T-helper 1 cell treated with Interleukin-12 subunit alpha and Interleukin-12 subunit beta and Interleukin-4 antibody, amounts not matched to agents 30 μg/mL and 1 μg/mL, for 36 hours (primary cell): ENCODE measurements around the gene RAG1.

Experiments used
- H3K27ac Mint-ChIP-seq: one replicate; pipeline ENCODE4 v1.8.0; 2021; ENCODE audit warnings: mild to moderate bottlenecking, mixed read lengths
- H3K27me3 Mint-ChIP-seq: one replicate; pipeline ENCODE4 v1.8.0; 2021; ENCODE audit warnings: low read depth, mixed read lengths
- H3K36me3 Mint-ChIP-seq: one replicate; pipeline ENCODE4 v1.8.0; 2021; ENCODE audit warnings: low read depth, mixed read lengths
- H3K4me1 Mint-ChIP-seq: one replicate; pipeline ENCODE4 v1.8.0; 2021; ENCODE audit warnings: low read depth, mixed read lengths
- H3K4me3 Mint-ChIP-seq: one replicate; pipeline ENCODE4 v1.8.0; 2021; ENCODE audit warnings: mild to moderate bottlenecking, moderate library complexity, mixed read lengths
- H3K9me3 Mint-ChIP-seq: one replicate; pipeline ENCODE4 v1.8.0; 2021; ENCODE audit warnings: mixed read lengths

The RAG1 gene

DNA sequence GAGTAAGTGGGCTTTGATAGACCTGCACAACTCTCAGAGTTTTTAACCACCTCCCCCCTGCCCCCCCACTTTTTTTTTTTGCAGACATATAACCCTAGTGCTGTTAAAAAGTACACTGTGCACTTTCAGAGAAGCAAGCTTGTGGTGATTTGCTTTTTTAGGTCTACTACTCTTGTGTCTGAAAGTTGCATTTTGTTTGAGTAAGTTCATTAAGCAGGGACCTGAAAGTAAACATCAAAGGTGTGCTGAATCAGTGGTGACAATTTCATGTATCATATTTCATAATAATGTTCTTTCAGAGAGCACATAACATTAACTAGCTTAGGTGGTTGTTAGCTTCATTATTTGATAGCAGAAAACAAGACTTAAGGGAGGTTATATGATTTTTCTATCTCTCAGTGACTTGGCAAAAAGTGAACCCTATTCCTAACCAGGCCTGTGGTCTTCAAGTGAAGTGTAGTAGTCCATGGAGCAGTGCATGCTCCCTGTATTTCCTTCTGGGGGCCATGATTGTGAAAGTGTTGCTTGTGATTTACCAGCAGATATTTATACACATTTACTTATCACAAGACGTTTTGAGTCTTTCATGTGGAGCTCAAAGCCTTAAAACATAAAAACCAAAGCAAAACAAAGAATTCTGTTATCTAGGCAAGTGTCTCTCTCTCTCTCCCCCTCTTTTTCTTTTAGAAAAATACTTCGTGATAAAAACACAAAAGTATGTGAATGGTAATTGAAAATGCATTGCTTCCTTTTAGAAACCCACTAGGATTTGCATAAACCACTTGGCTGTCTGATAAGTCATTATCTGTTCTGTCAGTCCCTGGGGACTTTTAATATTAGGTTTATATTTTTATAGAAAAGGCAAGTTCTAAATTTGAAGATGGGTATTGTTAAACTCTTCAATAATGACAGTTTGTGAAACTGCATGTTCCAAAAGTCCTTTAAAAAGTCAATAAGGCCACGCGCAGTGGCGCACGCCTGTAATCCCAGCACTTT, 37.7 kb downstream of the RAG1 start:
- Mint-ChIP-seq H3K27ac (no peak overlapping the region), H3K9me3 (no peaks in the 10 kb centered on the region), H3K27me3 (peaks cover 29% of the 10 kb centered on the region), H3K4me3 (no peak overlapping the region), H3K36me3 (no peaks in the 10 kb centered on the region), H3K4me1 (peaks cover 1% of the 10 kb centered on the region)

DNA sequence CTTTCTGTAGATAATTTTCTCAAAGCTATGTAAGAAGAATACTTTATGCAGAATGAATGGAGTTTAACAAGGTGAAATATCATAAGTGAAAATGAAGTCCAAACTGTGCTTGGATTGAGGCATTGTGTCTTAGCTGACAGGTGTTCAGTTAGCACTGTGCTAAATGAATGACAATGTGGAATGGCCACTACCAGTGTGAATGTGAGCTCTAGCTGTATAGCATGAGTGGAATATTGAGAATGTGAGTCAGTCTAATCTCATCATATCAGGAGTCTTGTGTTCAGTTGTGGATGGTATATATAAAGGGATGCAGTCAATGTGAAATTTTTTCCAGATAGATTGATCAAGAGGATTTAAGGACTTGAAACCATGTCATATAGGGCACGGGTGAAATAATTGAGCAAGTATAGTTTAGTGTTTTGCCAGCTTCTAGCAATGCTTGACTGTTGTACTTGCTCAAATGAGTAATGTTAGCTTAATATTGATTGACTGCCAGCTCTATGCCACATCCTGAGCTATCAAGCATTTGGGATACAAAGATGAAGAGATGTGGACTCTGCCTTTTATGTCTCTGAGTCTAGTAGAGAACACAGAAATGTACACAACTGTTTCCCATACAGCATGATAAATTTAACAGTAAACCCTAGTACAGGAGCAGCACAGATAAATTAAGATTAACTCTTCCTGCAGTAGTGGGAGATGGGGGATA, 40.8 kb downstream of the RAG1 start:
- Mint-ChIP-seq H3K9me3 (no peaks in the 10 kb centered on the region), H3K4me1 (peaks cover 1% of the 10 kb centered on the region), H3K36me3 (no peaks in the 10 kb centered on the region), H3K27ac (no peak overlapping the region), H3K27me3 (peaks cover 11% of the 10 kb centered on the region), H3K4me3 (no peak overlapping the region)

GRCh38 chr11:36609383-36609782, 41.6 kb downstream of the RAG1 start:
- Mint-ChIP-seq H3K36me3 (no peaks in the 10 kb centered on the region), H3K27ac (no peak overlapping the region), H3K4me1 (peaks cover 1% of the 10 kb centered on the region), H3K9me3 (no peaks in the 10 kb centered on the region), H3K27me3 (peaks cover 7% of the 10 kb centered on the region), H3K4me3 (no peak overlapping the region)

DNA sequence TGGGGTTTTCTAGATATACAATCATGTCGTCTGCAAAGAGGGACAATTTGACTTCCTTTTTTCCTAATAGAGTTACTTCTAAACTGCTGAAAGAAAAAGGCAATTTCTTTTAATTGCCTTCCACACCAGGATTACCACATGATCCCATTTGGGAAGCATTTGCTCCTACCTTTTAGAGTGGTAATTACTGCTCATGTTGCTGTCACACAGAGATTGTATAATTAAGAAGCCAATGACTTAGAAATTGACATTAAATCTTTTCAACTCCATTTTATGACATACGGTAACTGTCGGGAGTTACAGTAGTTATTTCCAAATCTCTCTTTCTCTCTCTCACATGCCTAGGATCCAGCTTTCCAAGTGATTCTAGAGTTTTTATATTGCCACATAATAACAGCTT, 48.0 kb downstream of the RAG1 start:
- H3K4me1 Mint-ChIP-seq = no peaks in the 10 kb centered on the region
- H3K27me3 Mint-ChIP-seq = peaks cover 7% of the 10 kb centered on the region
- no peak overlapping the region for H3K27ac Mint-ChIP-seq

GRCh38 chr11:36617543-36618362, 49.9 kb downstream of the RAG1 start:
- Mint-ChIP-seq H3K4me3 (no peak overlapping the region), H3K36me3 (no peaks in the 10 kb centered on the region), H3K27me3 (peaks cover 12% of the 10 kb centered on the region), H3K4me1 (no peaks in the 10 kb centered on the region), H3K9me3 (no peaks in the 10 kb centered on the region), H3K27ac (no peak overlapping the region)

More for the DNA sequence above, 48.0 kb downstream of the RAG1 start:
- Mint-ChIP-seq H3K36me3 (no peaks in the 10 kb centered on the region), H3K4me3 (no peak overlapping the region), H3K9me3 (no peaks in the 10 kb centered on the region)

DNA sequence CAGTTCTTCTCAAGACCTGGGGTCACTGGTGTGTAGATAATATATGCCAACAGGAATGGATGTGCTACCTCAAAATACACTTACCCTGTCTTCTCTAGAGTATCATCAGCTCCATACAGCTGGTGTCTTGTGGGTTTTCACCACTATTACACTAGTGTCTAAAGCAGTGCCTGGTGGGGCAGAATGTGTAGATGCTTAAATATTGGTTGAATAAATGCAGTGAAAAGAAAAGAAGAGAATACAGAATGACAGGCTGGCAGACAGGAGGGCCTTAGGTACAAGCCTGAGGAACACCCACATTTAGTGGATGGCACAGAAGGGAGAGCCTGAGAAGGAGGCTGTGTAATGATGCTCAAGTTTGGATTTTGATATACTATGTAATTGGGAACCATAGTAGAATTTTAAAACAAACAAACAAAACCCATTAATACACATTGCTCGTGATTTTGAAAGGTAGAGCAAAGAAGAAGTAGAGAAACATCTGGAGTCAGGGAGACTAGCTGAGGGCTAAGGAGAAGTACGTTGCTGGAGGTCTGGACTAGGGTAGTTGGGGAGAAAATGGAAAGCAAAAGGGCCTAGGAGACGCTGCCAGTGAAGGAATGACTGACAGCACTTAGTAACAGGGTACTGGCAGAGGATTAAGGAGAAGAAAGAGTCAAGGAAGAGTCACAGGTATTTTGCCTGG, 50.7 kb downstream of the RAG1 start:
- H3K27me3 Mint-ChIP-seq = peaks cover 14% of the 10 kb centered on the region
- no peak overlapping the region for H3K27ac Mint-ChIP-seq
- H3K36me3 Mint-ChIP-seq = no peaks in the 10 kb centered on the region
- no peaks in the 10 kb centered on the region for H3K4me1 Mint-ChIP-seq
- no peaks in the 10 kb centered on the region for H3K9me3 Mint-ChIP-seq
- no peak overlapping the region for H3K4me3 Mint-ChIP-seq

DNA sequence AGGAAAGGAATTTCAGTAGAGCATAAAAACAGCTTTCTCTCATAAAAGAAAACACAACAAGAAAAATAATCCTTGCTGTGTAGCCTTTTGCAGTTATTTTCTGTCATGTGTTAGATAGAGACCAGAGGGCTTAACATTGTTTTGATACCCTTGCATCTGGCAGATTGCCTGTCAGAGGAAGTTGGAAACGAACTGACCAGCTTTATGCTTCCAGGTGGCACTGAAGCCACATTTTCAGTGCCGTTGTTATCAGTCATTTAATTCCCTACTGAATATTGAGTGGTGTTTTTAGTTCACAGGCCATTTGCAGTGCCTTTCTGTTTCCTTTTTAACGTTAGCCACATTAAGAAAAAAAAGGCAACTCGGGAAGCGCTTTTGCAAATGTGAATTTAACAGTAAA, 51.7 kb downstream of the RAG1 start:
- no peaks in the 10 kb centered on the region for H3K4me1 Mint-ChIP-seq
- H3K9me3 Mint-ChIP-seq = no peaks in the 10 kb centered on the region
- no peak overlapping the region for H3K27ac Mint-ChIP-seq
- H3K36me3 Mint-ChIP-seq = no peaks in the 10 kb centered on the region
- H3K4me3 Mint-ChIP-seq = no peak overlapping the region
- peaks cover 14% of the 10 kb centered on the region for H3K27me3 Mint-ChIP-seq

GRCh38 chr11:36620246-36620645, 52.4 kb downstream of the RAG1 start:
- Mint-ChIP-seq H3K27ac (no peak overlapping the region), H3K4me1 (no peaks in the 10 kb centered on the region)

DNA sequence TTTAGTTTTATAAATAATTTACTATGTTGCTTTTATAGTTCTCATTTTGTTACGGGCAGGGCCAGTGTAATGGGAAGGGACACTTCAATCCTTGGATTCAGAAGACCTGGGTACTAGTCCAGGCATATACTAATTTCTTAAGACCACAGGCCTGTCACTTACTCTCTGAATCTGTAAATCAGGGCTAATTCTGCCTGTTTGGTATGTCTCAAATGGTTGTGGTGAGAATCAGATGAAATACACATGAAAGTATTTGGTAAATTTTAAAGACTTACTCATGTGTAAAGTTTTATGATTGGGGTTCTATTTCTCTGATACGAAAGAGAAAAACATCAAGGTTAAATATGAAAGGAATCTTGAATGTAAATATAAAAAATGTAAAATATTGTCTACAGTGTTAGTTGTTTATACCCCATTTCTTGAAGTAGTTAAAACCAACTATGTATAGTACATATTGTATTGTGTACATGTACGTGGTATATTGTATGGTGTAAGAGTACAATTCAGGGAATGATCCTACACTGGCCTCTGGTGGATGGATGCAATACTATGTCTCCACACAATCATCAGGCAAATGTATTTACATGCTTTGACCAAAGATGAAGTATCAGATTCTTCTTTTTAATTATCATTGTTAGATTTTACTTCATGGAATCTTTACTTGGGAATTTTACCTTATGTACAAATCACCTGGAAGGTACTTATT, 54.8 kb downstream of the RAG1 start:
- Mint-ChIP-seq H3K36me3 (no peaks in the 10 kb centered on the region), H3K4me3 (no peak overlapping the region), H3K4me1 (no peaks in the 10 kb centered on the region), H3K27ac (no peak overlapping the region), H3K9me3 (no peaks in the 10 kb centered on the region), H3K27me3 (peaks cover 14% of the 10 kb centered on the region)

More at GRCh38 chr11:36620246-36620645, 52.4 kb downstream of the RAG1 start:
- H3K36me3 Mint-ChIP-seq = no peaks in the 10 kb centered on the region
- H3K27me3 Mint-ChIP-seq = peaks cover 14% of the 10 kb centered on the region
- no peaks in the 10 kb centered on the region for H3K9me3 Mint-ChIP-seq
- no peak overlapping the region for H3K4me3 Mint-ChIP-seq

DNA sequence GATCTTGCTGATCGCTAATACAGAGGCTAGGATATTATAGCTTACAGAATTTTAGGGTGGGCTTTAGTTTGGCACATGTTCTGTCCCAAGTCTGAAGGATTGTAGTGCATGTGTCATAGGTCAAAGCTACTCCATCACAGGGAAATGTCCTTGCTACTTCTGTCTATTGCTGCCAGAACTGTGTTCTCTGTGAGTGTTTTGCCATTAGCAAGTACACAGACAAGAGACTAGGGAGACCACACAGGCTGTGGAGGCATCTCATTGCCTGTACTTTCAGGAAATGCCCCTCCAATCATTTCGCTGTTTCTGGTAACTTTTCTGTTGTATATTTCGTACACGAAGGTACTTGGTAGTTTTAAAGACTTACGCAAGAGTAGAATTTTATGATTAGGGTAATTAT, 55.7 kb downstream of the RAG1 start:
- H3K4me1 Mint-ChIP-seq = no peaks in the 10 kb centered on the region
- no peak overlapping the region for H3K4me3 Mint-ChIP-seq
- no peak overlapping the region for H3K27ac Mint-ChIP-seq
- no peaks in the 10 kb centered on the region for H3K36me3 Mint-ChIP-seq
- H3K9me3 Mint-ChIP-seq = no peaks in the 10 kb centered on the region
- H3K27me3 Mint-ChIP-seq = peaks cover 12% of the 10 kb centered on the region

- Mint-ChIP-seq H3K9me3 (no peaks in the 10 kb centered on the region), H3K27me3 (peaks cover 3% of the 10 kb centered on the region), H3K4me3 (no peak overlapping the region), H3K36me3 (no peaks in the 10 kb centered on the region), H3K27ac (no peak overlapping the region), H3K4me1 (peaks cover 4% of the 10 kb centered on the region)
Observed at GRCh38 chr11:36627006-36627405, 59.2 kb downstream of the RAG1 start.

DNA sequence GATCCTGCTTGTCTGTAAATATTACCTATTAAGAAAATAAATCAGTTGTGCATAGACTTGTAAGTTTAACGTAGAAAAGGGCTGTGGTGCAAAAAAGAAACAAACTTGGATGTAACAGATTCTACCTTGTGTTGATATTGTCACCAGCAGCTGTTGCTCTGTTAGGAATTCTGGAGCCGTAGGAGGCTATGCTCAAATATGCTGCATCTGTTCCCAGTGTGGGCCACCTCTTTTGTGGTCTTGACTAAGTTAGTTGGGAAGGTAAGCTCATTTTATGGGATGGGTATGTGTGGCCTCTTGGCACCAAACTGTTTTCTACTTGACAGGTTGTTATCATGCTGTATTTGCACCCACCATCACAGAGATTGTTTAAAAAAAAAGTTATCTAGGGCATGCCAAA, 59.7 kb downstream of the RAG1 start:
- Mint-ChIP-seq H3K4me1 (peaks cover 4% of the 10 kb centered on the region), H3K9me3 (no peaks in the 10 kb centered on the region), H3K27ac (no peak overlapping the region), H3K36me3 (no peaks in the 10 kb centered on the region), H3K27me3 (peaks cover 3% of the 10 kb centered on the region), H3K4me3 (no peak overlapping the region)

GRCh38 chr11:36628141-36628540, 60.3 kb downstream of the RAG1 start:
- Mint-ChIP-seq H3K4me1 (peaks cover 4% of the 10 kb centered on the region), H3K4me3 (no peak overlapping the region), H3K36me3 (no peaks in the 10 kb centered on the region), H3K9me3 (no peaks in the 10 kb centered on the region), H3K27me3 (no peaks in the 10 kb centered on the region), H3K27ac (no peak overlapping the region)
